Central memory CD8-positive, alpha-beta T cell (primary cell): ENCODE measurements around the gene CRELD2.

Experiments
- ATAC-seq: fragments of 150-1000 bp; cut with Tn5 transposase; replicated peaks from 2 replicates; pipeline ENCODE4 v1.10.0; 2022; ENCODE audit warnings: mild to moderate bottlenecking, moderate FRiP score, moderate number of reproducible peaks; ENCODE audit not compliant: poor library complexity, severe bottlenecking; ENCODE audit errors: extremely low read depth
- DNase-seq, 2 donors: peaks; one replicate each; pipeline ENCODE4 v3.0.0; 2021; ENCODE audit warnings: low spot score in 2 of 2
- H3K27ac Mint-ChIP-seq: one replicate; pipeline ENCODE4 v1.8.0; 2022; ENCODE audit warnings: low read depth, mild to moderate bottlenecking, moderate library complexity, mixed read lengths
- H3K27me3 Mint-ChIP-seq: one replicate; pipeline ENCODE4 v1.8.0; 2022; ENCODE audit warnings: mixed read lengths
- H3K36me3 Mint-ChIP-seq: one replicate; pipeline ENCODE4 v1.8.0; 2022; ENCODE audit warnings: mild to moderate bottlenecking, moderate library complexity, mixed read lengths; ENCODE audit not compliant: insufficient read depth
- H3K4me1 Mint-ChIP-seq: one replicate; pipeline ENCODE4 v1.8.0; 2022; ENCODE audit warnings: mixed read lengths
- H3K4me3 Mint-ChIP-seq: one replicate; pipeline ENCODE4 v1.8.0; 2022; ENCODE audit warnings: mild to moderate bottlenecking, moderate library complexity, mixed read lengths
- H3K9me3 Mint-ChIP-seq: one replicate; pipeline ENCODE4 v1.8.0; 2022; ENCODE audit warnings: mixed read lengths

The CRELD2 gene

GRCh38 chr22:49956914-49957825 lies 38.7 kb downstream of the CRELD2 start:
- Mint-ChIP-seq H3K4me1 (peaks cover 6% of the 10 kb centered on the region), H3K27ac (no peak overlapping the region), H3K36me3 (peaks cover 28% of the 10 kb centered on the region), H3K4me3 (no peak overlapping the region), H3K9me3 (no peaks in the 10 kb centered on the region), H3K27me3 (no peaks in the 10 kb centered on the region)
- no peak for ATAC-seq
- no peak for DNase-seq

GRCh38 chr22:49957826-49958365 lies 39.5 kb downstream of the CRELD2 start:
- ATAC-seq (no peak), DNase-seq (no peak)
- Mint-ChIP-seq H3K4me3 (no peak overlapping the region), H3K27ac (no peak overlapping the region), H3K4me1 (peaks cover 6% of the 10 kb centered on the region), H3K9me3 (no peaks in the 10 kb centered on the region), H3K27me3 (no peaks in the 10 kb centered on the region), H3K36me3 (peaks cover 35% of the 10 kb centered on the region)

- ATAC-seq = no peak
- H3K4me1 Mint-ChIP-seq = peaks cover 8% of the 10 kb centered on the region
- no peaks in the 10 kb centered on the region for H3K9me3 Mint-ChIP-seq
- peak overlapping the region; percentile 73 for H3K4me3 Mint-ChIP-seq
- H3K27ac Mint-ChIP-seq = peak overlapping the region; percentile 84
- H3K36me3 Mint-ChIP-seq = peaks cover 41% of the 10 kb centered on the region
- H3K27me3 Mint-ChIP-seq = no peaks in the 10 kb centered on the region
- no peak for DNase-seq
Measured at GRCh38 chr22:49958366-49958921, 40.0 kb downstream of the CRELD2 start.

GRCh38 chr22:49958931-49959781 lies 40.7 kb downstream of the CRELD2 start:
- peak overlapping the region; percentile 73 for H3K4me3 Mint-ChIP-seq
- peaks cover 48% of the 10 kb centered on the region for H3K36me3 Mint-ChIP-seq
- peaks cover 15% of the 10 kb centered on the region for H3K4me1 Mint-ChIP-seq
- peak overlapping the region; percentile 84 for H3K27ac Mint-ChIP-seq
- no peaks in the 10 kb centered on the region for H3K27me3 Mint-ChIP-seq
- no peaks in the 10 kb centered on the region for H3K9me3 Mint-ChIP-seq
- ATAC-seq = no peak
- no peak for DNase-seq

- no peak for DNase-seq
Measured at GRCh38 chr22:49959782-49960158, 41.3 kb downstream of the CRELD2 start.

GRCh38 chr22:49960159-49961004 lies 41.9 kb downstream of the CRELD2 start, which contains the start of gene PIM3:
Gene PIM3 (plus strand): TSS chr22:49960772. CDS start chr22:49960948, 176 bp downstream.
- ATAC-seq (peak; percentile 57), DNase-seq (peak; percentile 77 to 86)
- Mint-ChIP-seq H3K27ac (peak within 1 kb of the TSS; percentile 96), H3K4me3 (peak within 1 kb of the TSS; percentile 94), H3K4me1 (peaks cover 16% of the 10 kb centered on the region), H3K9me3 (no peaks in the 10 kb centered on the region), H3K36me3 (peaks cover 57% of the 10 kb centered on the region), H3K27me3 (no peaks in the 10 kb centered on the region)

More at GRCh38 chr22:49959782-49960158, 41.3 kb downstream of the CRELD2 start:
- peaks cover 54% of the 10 kb centered on the region for H3K36me3 Mint-ChIP-seq
- no peaks in the 10 kb centered on the region for H3K27me3 Mint-ChIP-seq
- H3K27ac Mint-ChIP-seq = peak overlapping the region; percentile 84
- H3K4me1 Mint-ChIP-seq = peaks cover 16% of the 10 kb centered on the region
- ATAC-seq = no peak
- no peaks in the 10 kb centered on the region for H3K9me3 Mint-ChIP-seq
- peak overlapping the region; percentile 73 for H3K4me3 Mint-ChIP-seq

GRCh38 chr22:49961005-49961600 lies 42.7 kb downstream of the CRELD2 start:
- H3K4me3 Mint-ChIP-seq = peak overlapping the region; percentile 94
- no peaks in the 10 kb centered on the region for H3K27me3 Mint-ChIP-seq
- no peaks in the 10 kb centered on the region for H3K9me3 Mint-ChIP-seq
- H3K27ac Mint-ChIP-seq = peak overlapping the region; percentile 96
- ATAC-seq = no peak
- peaks cover 63% of the 10 kb centered on the region for H3K36me3 Mint-ChIP-seq
- DNase-seq = no peak
- H3K4me1 Mint-ChIP-seq = peaks cover 17% of the 10 kb centered on the region

- peaks cover 20% of the 10 kb centered on the region for H3K4me1 Mint-ChIP-seq
- peak overlapping the region; percentile 96 for H3K27ac Mint-ChIP-seq
- ATAC-seq = peak; percentile 10
- no peaks in the 10 kb centered on the region for H3K27me3 Mint-ChIP-seq
- H3K4me3 Mint-ChIP-seq = peak overlapping the region; percentile 94
- H3K9me3 Mint-ChIP-seq = no peaks in the 10 kb centered on the region
- H3K36me3 Mint-ChIP-seq = peaks cover 63% of the 10 kb centered on the region
- DNase-seq = no peak
Measured at GRCh38 chr22:49961601-49962011, 43.2 kb downstream of the CRELD2 start.

- Mint-ChIP-seq H3K9me3 (no peaks in the 10 kb centered on the region), H3K27ac (peak overlapping the region; percentile 96), H3K4me3 (peak overlapping the region; percentile 94), H3K36me3 (peaks cover 66% of the 10 kb centered on the region), H3K27me3 (no peaks in the 10 kb centered on the region), H3K4me1 (peaks cover 21% of the 10 kb centered on the region)
- DNase-seq (peak; percentile 60 to 76), ATAC-seq (peak; percentile 41)
Measured at GRCh38 chr22:49962012-49962750, 43.7 kb downstream of the CRELD2 start.

GRCh38 chr22:49962751-49963646 lies 44.6 kb downstream of the CRELD2 start:
- Mint-ChIP-seq H3K4me3 (peak overlapping the region; percentile 94), H3K9me3 (no peaks in the 10 kb centered on the region), H3K27ac (peak overlapping the region; percentile 96), H3K4me1 (peaks cover 29% of the 10 kb centered on the region), H3K36me3 (peaks cover 70% of the 10 kb centered on the region), H3K27me3 (no peaks in the 10 kb centered on the region)
- ATAC-seq (no peak), DNase-seq (no peak)
